GM23338 (cell line): ENCODE results near the gene CD82. TPM values are rescaled to one million over a fixed set of nuclear protein-coding genes. Genes with fewer than 3 reads are reported as not detected.

Experiments used
- ATAC-seq: fragments of 200-7000 bp; cut with Tn5 transposase; 3 replicates; pipeline ENCODE4 v1.9.1; 2020
- DNase-seq: peaks from one replicate; pipeline ENCODE4 v3.0.0-alpha.2; 2015; ENCODE audit warnings: low spot score
- H2AFZ ChIP-seq: fragments of 200-600 bp; sonication (generic); 2 replicates; pipeline ENCODE4 v1.8.0; 2016; ENCODE audit warnings: antibody characterized with exemption, mild to moderate bottlenecking, moderate library complexity
- H3F3A ChIP-seq: fragments of 200-600 bp; sonication (generic); replicated peaks from 2 replicates; pipeline ENCODE4 v1.8.0; 2017; ENCODE audit warnings: antibody characterized with exemption, mixed run types, low read depth
- H3K27ac ChIP-seq: fragments of 200-600 bp; sonication (generic); 2 replicates; pipeline ENCODE4 v1.6.1; 2016; ENCODE audit warnings: low read depth
- H3K27me3 ChIP-seq: fragments of 200-600 bp; sonication (generic); 2 replicates; pipeline ENCODE4 v1.8.0; 2016; ENCODE audit warnings: mild to moderate bottlenecking, mixed run types, moderate library complexity; ENCODE audit not compliant: insufficient read depth
- H3K36me3 ChIP-seq: fragments of 200-600 bp; sonication (generic); 2 replicates; pipeline ENCODE4 v1.8.0; 2016; ENCODE audit warnings: mild to moderate bottlenecking; ENCODE audit not compliant: insufficient read depth
- H3K4me1 ChIP-seq: fragments of 200-600 bp; sonication (generic); 2 replicates; pipeline ENCODE4 v1.8.0; 2016; ENCODE audit warnings: mild to moderate bottlenecking, moderate library complexity; ENCODE audit not compliant: insufficient read depth
- H3K4me2 ChIP-seq: fragments of 200-600 bp; sonication (generic); 2 replicates; pipeline ENCODE4 v1.7.1; 2017; ENCODE audit warnings: mixed run types
- H3K4me3 ChIP-seq: fragments of 200-600 bp; sonication (generic); 2 replicates; pipeline ENCODE4 v1.6.1; 2016; ENCODE audit warnings: mixed run types
- H3K79me2 ChIP-seq: fragments of 200-600 bp; sonication (generic); replicated peaks from 2 replicates; pipeline ENCODE4 v1.8.0; 2017; ENCODE audit warnings: mild to moderate bottlenecking; ENCODE audit not compliant: insufficient read depth
- H3K9me2 ChIP-seq: fragments of 200-600 bp; sonication (generic); 2 replicates; pipeline ENCODE4 v1.8.0; 2017; ENCODE audit not compliant: insufficient read depth
- H4K20me1 ChIP-seq: fragments of 200-600 bp; sonication (generic); replicated peaks from 2 replicates; pipeline ENCODE4 v1.8.0; 2017; ENCODE audit warnings: mild to moderate bottlenecking; ENCODE audit not compliant: insufficient read depth
- H3K27ac Mint-ChIP-seq: 2 replicates; pipeline ENCODE4 v1.8.0; 2020; ENCODE audit warnings: inconsistent platforms, mild to moderate bottlenecking, moderate library complexity, mixed read lengths
- H3K27me3 Mint-ChIP-seq: 3 replicates; pipeline ENCODE4 v1.8.0; 2022; ENCODE audit warnings: low read depth, mild to moderate bottlenecking, moderate library complexity, mixed read lengths, inconsistent platforms; ENCODE audit not compliant: insufficient read depth, poor library complexity
- H3K36me3 Mint-ChIP-seq: 3 replicates; pipeline ENCODE4 v1.8.0; 2021; ENCODE audit warnings: low read depth, mild to moderate bottlenecking, inconsistent platforms, moderate library complexity, mixed read lengths
- H3K4me1 Mint-ChIP-seq: 3 replicates; pipeline ENCODE4 v1.8.0; 2020; ENCODE audit warnings: mild to moderate bottlenecking, inconsistent platforms, mixed read lengths
- H3K4me3 Mint-ChIP-seq: 3 replicates; pipeline ENCODE4 v1.8.0; 2021; ENCODE audit warnings: moderate library complexity, mild to moderate bottlenecking, inconsistent platforms, mixed read lengths
- H3K9me3 Mint-ChIP-seq: 3 replicates; pipeline ENCODE4 v1.8.0; 2020; ENCODE audit warnings: moderate library complexity, mild to moderate bottlenecking, inconsistent platforms, mixed read lengths
- CREB1 ChIP-seq: fragments of 250-450 bp; sonication (Bioruptor Pico); IDR thresholded peaks from 2 replicates; pipeline ENCODE4 v1.5.0; 2020; ENCODE audit warnings: low read depth, mild to moderate bottlenecking, moderate library complexity
- CTCF ChIP-seq, 2 experiments: fragments of 200-600 bp in 1 of 2; sonication (generic) in 1 of 2; conservative IDR thresholded peaks; 2 replicates each; pipeline versions ENCODE4 v1.5.1 to v1.6.1; 2016 to 2017; ENCODE audit warnings: antibody characterized with exemption in 2 of 2, low read depth in 2 of 2, mild to moderate bottlenecking in 2 of 2, moderate library complexity in 1 of 2
- ETS1 ChIP-seq: IDR thresholded peaks from 2 replicates; pipeline ENCODE4 v1.6.1; 2016; ENCODE audit warnings: antibody characterized with exemption
- EZH2 ChIP-seq: fragments of 200-600 bp; sonication (generic); IDR thresholded peaks from one replicate; pipeline ENCODE4 v1.8.0; 2017; ENCODE audit warnings: antibody characterized with exemption, mild to moderate bottlenecking, low read depth; ENCODE audit not compliant: unreplicated experiment
- EZH2phosphoT487 ChIP-seq: fragments of 200-600 bp; sonication (generic); IDR thresholded peaks from one replicate; pipeline ENCODE4 v1.8.1; 2018; ENCODE audit warnings: antibody characterized with exemption; ENCODE audit not compliant: unreplicated experiment
- JUNB ChIP-seq: IDR thresholded peaks from one replicate; pipeline ENCODE4 v1.6.1; 2016; ENCODE audit warnings: antibody characterized with exemption; ENCODE audit not compliant: unreplicated experiment
- NANOG ChIP-seq: IDR thresholded peaks from 2 replicates; pipeline ENCODE4 v1.6.1; 2016; ENCODE audit warnings: antibody characterized with exemption, borderline replicate concordance
- POLR2AphosphoS5 ChIP-seq: IDR thresholded peaks from 2 replicates; pipeline ENCODE4 v1.6.1; 2016; ENCODE audit warnings: antibody characterized with exemption, low read depth
- REST ChIP-seq: IDR thresholded peaks from one replicate; pipeline ENCODE4 v1.6.1; 2018; ENCODE audit warnings: antibody characterized with exemption; ENCODE audit not compliant: unreplicated experiment
- STAT1 ChIP-seq: IDR thresholded peaks from one replicate; pipeline ENCODE4 v1.6.1; 2016; ENCODE audit warnings: antibody characterized with exemption; ENCODE audit not compliant: unreplicated experiment
- ZNF114 ChIP-seq: fragments of 250-450 bp; sonication (Bioruptor Pico); IDR thresholded peaks from 2 replicates; pipeline ENCODE4 v1.5.0; 2020; ENCODE audit warnings: mild to moderate bottlenecking, moderate library complexity
- ZNF331 ChIP-seq: fragments of 250-450 bp; sonication (Bioruptor Pico); IDR thresholded peaks from 2 replicates; pipeline ENCODE4 v1.5.0; 2020; ENCODE audit warnings: low read depth, mild to moderate bottlenecking, moderate library complexity
- polyA plus RNA-seq: library from polyadenylated mRNA; unstranded; fragments of >200 nt; fragmentation: Nextera tagmentation; extraction: Ambion mirVana; gene quantifications from 2 replicates; pipeline ENCODE4 v1.2.1, GENCODE V29; 2016
- total RNA-seq: library from RNA; depleted of rRNA; stranded (reverse); fragments of >200 nt; shearing (Covaris generic); gene quantifications from 2 replicates; pipeline ENCODE4 v1.2.3, GENCODE V29; 2014
- TF ChIP-seq, protein P1 (sequence below): fragments of 250-450 bp; sonication (Bioruptor Pico); IDR thresholded peaks from 2 replicates; pipeline ENCODE4 v1.5.0; 2020; ENCODE audit warnings: mild to moderate bottlenecking, moderate library complexity

Gene CD82
- total and polyA plus RNA-seq, 2 experiments from 2014 or later: 4.4 to 4.9 TPM

DNA sequence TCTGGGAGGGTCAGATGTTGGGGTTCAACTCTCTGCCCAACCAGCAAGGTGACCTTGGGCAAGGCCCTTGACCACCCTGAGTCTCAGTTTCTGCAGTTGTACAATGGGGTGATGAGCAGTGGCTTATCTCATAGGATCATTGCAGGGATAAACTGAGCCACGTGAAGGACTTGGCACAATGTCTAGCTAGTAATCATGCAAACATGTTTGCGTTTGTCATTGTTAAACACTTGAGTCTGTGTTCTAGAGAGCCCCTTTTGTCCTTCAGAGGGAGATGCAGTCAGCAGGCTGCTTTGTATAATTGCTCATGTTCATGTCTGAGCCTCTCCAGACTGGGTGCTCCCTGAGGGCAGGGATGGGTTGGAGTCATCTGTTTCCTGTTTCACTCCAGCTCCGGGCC is 15.8 kb downstream of the CD82 start:
- no peak overlapping the region for H3K27ac Mint-ChIP-seq
- H3K4me1 Mint-ChIP-seq: peaks cover 2% of the 10 kb centered on the region; the same call in 1 of the 3 replicates
- H3K27me3 Mint-ChIP-seq: peaks cover 12% of the 10 kb centered on the region
- H2AFZ ChIP-seq: no peak overlapping the region
- no peak overlapping the region for H3K27ac ChIP-seq
- no peaks in the 10 kb centered on the region for H3K27me3 ChIP-seq
- ATAC-seq: no peak
- no peaks in the 10 kb centered on the region for H3K79me2 ChIP-seq
- no peaks in the 10 kb centered on the region for H4K20me1 ChIP-seq
- no peak overlapping the region for H3K4me3 Mint-ChIP-seq
- H3K4me1 ChIP-seq: no peaks in the 10 kb centered on the region
- no peaks in the 10 kb centered on the region for H3K9me2 ChIP-seq
- no peaks in the 10 kb centered on the region for H3K36me3 ChIP-seq
- no peaks in the 10 kb centered on the region; the same call in 2 of the 3 replicates for H3K9me3 Mint-ChIP-seq
- DNase-seq: no peak
- no peaks in the 10 kb centered on the region for H3F3A ChIP-seq
- no peak for TF ChIP-seq POLR2AphosphoS5
- no peak for TF ChIP-seq NANOG
- TF ChIP-seq STAT1: no peak
- no peak for TF ChIP-seq EZH2
- TF ChIP-seq CREB1 (CRISPR knock-in tag): no peak
- no peak for TF ChIP-seq CTCF (conservative IDR thresholded peaks at IDR 0.05; ENCODE audit: low read depth in 2 of 2)
- TF ChIP-seq ETS1: no peak
- no peak for TF ChIP-seq JUNB
- TF ChIP-seq, protein P1, sequence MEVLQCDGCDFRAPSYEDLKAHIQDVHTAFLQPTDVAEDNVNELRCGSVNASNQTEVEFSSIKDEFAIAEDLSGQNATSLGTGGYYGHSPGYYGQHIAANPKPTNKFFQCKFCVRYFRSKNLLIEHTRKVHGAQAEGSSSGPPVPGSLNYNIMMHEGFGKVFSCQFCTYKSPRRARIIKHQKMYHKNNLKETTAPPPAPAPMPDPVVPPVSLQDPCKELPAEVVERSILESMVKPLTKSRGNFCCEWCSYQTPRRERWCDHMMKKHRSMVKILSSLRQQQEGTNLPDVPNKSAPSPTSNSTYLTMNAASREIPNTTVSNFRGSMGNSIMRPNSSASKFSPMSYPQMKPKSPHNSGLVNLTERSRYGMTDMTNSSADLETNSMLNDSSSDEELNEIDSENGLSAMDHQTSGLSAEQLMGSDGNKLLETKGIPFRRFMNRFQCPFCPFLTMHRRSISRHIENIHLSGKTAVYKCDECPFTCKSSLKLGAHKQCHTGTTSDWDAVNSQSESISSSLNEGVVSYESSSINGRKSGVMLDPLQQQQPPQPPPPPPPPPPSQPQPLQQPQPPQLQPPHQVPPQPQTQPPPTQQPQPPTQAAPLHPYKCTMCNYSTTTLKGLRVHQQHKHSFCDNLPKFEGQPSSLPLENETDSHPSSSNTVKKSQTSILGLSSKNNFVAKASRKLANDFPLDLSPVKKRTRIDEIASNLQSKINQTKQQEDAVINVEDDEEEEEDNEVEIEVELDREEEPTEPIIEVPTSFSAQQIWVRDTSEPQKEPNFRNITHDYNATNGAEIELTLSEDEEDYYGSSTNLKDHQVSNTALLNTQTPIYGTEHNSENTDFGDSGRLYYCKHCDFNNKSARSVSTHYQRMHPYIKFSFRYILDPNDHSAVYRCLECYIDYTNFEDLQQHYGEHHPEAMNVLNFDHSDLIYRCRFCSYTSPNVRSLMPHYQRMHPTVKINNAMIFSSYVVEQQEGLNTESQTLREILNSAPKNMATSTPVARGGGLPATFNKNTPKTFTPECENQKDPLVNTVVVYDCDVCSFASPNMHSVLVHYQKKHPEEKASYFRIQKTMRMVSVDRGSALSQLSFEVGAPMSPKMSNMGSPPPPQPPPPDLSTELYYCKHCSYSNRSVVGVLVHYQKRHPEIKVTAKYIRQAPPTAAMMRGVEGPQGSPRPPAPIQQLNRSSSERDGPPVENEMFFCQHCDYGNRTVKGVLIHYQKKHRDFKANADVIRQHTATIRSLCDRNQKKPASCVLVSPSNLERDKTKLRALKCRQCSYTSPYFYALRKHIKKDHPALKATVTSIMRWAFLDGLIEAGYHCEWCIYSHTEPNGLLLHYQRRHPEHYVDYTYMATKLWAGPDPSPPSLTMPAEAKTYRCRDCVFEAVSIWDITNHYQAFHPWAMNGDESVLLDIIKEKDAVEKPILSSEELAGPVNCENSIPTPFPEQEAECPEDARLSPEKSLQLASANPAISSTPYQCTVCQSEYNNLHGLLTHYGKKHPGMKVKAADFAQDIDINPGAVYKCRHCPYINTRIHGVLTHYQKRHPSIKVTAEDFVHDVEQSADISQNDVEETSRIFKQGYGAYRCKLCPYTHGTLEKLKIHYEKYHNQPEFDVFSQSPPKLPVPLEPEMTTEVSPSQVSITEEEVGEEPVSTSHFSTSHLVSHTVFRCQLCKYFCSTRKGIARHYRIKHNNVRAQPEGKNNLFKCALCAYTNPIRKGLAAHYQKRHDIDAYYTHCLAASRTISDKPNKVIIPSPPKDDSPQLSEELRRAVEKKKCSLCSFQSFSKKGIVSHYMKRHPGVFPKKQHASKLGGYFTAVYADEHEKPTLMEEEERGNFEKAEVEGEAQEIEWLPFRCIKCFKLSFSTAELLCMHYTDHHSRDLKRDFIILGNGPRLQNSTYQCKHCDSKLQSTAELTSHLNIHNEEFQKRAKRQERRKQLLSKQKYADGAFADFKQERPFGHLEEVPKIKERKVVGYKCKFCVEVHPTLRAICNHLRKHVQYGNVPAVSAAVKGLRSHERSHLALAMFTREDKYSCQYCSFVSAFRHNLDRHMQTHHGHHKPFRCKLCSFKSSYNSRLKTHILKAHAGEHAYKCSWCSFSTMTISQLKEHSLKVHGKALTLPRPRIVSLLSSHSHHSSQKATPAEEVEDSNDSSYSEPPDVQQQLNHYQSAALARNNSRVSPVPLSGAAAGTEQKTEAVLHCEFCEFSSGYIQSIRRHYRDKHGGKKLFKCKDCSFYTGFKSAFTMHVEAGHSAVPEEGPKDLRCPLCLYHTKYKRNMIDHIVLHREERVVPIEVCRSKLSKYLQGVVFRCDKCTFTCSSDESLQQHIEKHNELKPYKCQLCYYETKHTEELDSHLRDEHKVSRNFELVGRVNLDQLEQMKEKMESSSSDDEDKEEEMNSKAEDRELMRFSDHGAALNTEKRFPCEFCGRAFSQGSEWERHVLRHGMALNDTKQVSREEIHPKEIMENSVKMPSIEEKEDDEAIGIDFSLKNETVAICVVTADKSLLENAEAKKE: no peak
- TF ChIP-seq ZNF114 (CRISPR knock-in tag): no peak
- TF ChIP-seq ZNF331 (CRISPR knock-in tag): no peak
- TF ChIP-seq EZH2phosphoT487: no peak
- no peak for TF ChIP-seq REST
- no peaks in the 10 kb centered on the region for H3K36me3 Mint-ChIP-seq
- H3K4me3 ChIP-seq: no peak overlapping the region
- no peak overlapping the region for H3K4me2 ChIP-seq
